Tibial artery (tissue), 4 donors: Measurements from ENCODE around the gene DYNLT1.

Source experiments
- DNase-seq, 2 donors: peaks; one replicate each; pipeline ENCODE4 v3.0.0-alpha.2; 2019
- H3K27ac ChIP-seq, 2 donors: fragments of 200-600 bp; sonication (generic) in 1 of 2; 1 replicate in 1 of 2; 2 replicates in 1 of 2; pipeline ENCODE4 v1.5.1; 2018 to 2019; ENCODE audit warnings: mild to moderate bottlenecking in 1 of 2
- H3K27me3 ChIP-seq, 2 donors: fragments of 200-600 bp; sonication (generic) in 1 of 2; one replicate each; pipeline versions ENCODE4 v1.5.1 to v1.6.0; 2016 to 2019
- H3K36me3 ChIP-seq, 3 donors: fragments of 200-600 bp; sonication (generic) in 2 of 3; one replicate each; pipeline ENCODE4 v1.5.1; 2016 to 2019; ENCODE audit warnings: mild to moderate bottlenecking in 2 of 3
- H3K4me1 ChIP-seq, 4 donors: fragments of 200-600 bp; sonication (generic) in 2 of 4; 1 replicate in 3 of 4; 2 replicates in 1 of 4; pipeline ENCODE4 v1.5.1; 2016 to 2019
- H3K4me3 ChIP-seq, 2 donors: fragments of 200-600 bp; sonication (generic) in 1 of 2; 1 replicate in 1 of 2; 2 replicates in 1 of 2; pipeline ENCODE4 v1.5.1; 2018 to 2019; ENCODE audit warnings: mild to moderate bottlenecking in 2 of 2
- H3K9me3 ChIP-seq, 3 donors: fragments of 200-600 bp; sonication (generic) in 1 of 3; one replicate each; pipeline ENCODE4 v1.5.1; 2016 to 2019
- CTCF ChIP-seq, 2 experiments: fragments of 200-600 bp in 1 of 2; fragments of 450-650 bp in 1 of 2; IDR thresholded peaks; one replicate each; pipeline ENCODE4 v1.5.1; 2017 to 2019; ENCODE audit warnings: antibody characterized with exemption in 2 of 2, mild to moderate bottlenecking in 1 of 2, moderate library complexity in 1 of 2
- intact Hi-C: fragments of 100-400 bp; cut with DNase I; formaldehyde crosslinking; loops from one replicate; pipeline ENCODE4 v1.15.0; 2023; ENCODE audit warnings: low total_unique reads

DYNLT1 gene

DNA sequence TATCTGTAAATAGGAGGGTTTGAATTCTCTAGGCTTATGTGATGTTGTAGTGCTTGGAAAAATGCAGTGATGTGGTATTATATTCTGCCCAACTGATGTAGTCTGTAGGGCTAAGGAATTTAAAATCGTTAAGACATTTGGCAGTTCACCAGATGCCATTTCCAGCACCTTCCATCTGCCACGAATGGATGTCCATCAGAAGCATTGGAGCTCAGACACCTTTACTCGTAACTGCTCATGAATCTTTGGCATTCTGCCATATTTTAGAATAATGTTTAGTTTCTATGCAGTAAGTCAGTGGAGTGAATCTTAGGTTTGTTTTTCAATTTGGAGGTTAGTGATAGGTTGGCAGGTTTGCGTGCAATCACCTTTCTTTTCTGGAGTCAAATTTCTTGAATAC, 3.0 kb upstream of the DYNLT1 start:
- Histone ChIP-seq H3K27ac (peak overlapping the region in 1 of 2 donors; percentile 48), H3K27me3 (no peaks in the 10 kb centered on the region), H3K36me3 (no peaks in the 10 kb centered on the region), H3K4me3 (no peak overlapping the region), H3K4me1 (peaks cover 0 to 30% (median 25%) of the 10 kb centered on the region in 4 donors), H3K9me3 (no peaks in the 10 kb centered on the region)
- no peak for TF ChIP-seq CTCF (IDR thresholded peaks at IDR 0.05)
- DNase-seq: no peak
- intact Hi-C loops: no loop called here

DNA sequence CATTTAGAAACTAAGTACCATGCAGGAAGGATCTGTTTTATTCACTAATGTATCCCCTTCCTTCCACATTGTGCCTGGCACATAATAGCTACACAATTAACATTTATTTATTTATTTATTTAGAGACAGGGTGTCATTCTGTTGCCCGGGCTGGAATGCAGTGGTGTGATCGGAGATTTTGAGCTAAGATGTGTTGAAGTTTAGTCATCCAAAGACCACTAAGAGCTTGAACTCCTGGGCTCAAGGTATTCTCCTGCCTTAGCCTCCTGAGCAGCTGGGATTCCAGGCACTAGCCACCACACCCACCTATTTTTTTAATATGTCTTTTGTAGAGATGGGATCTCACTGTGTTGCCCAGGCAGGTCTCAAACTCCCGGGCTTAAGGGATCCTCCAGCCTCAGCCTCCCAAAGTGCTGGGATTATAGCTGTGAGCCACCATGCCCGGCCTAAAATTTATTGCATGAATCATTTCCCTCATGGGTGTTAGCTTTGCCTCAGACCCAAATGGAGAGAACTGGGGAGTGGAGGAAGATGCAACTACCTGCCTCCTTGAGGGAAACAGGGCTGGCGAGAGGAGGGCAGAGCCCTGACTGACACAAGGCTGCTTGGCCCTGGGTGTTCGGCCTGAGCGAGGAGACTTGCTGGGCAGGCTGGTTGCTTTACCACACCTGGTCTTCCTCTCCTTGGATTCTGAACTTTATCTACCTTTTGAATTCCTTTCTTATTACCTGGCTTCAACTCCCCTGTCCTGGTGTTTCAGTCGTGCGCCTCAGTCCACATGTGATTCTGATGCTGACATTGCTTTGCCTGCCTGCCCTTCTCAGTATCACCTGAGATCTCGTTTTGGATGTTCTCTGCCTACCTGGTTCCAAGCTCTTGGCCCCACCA, 1.7 kb upstream of the DYNLT1 start:
- peak overlapping the region; percentile 92 to 99 for H3K27ac ChIP-seq
- peak in 1 of 2 donors; percentile 44 for DNase-seq
- H3K36me3 ChIP-seq: no peaks in the 10 kb centered on the region
- intact Hi-C loops: no loop called here
- no peaks in the 10 kb centered on the region for H3K9me3 ChIP-seq
- no peak for TF ChIP-seq CTCF (IDR thresholded peaks at IDR 0.05)
- no peak overlapping the region for H3K4me3 ChIP-seq
- H3K4me1 ChIP-seq: peaks cover 0 to 43% (median 37%) of the 10 kb centered on the region in 4 donors
- no peaks in the 10 kb centered on the region for H3K27me3 ChIP-seq

GRCh38 chr6:158645064-158646022, 800 bp upstream of the DYNLT1 start:
- Histone ChIP-seq H3K27me3 (no peaks in the 10 kb centered on the region), H3K4me1 (peaks cover 0 to 52% (median 42%) of the 10 kb centered on the region in 4 donors), H3K27ac (peak overlapping the region; percentile 92 to 99), H3K9me3 (no peaks in the 10 kb centered on the region), H3K36me3 (no peaks in the 10 kb centered on the region), H3K4me3 (peak overlapping the region; percentile 97 to 98)
- peak in 1 of 2 donors; percentile 51 for DNase-seq
- no peak for TF ChIP-seq CTCF (IDR thresholded peaks at IDR 0.05)
- intact Hi-C loops: loop anchor here (2.0 kb wide), 1 partner anchor 37 kb away; no protein-coding TSS in a partner anchor

DNA sequence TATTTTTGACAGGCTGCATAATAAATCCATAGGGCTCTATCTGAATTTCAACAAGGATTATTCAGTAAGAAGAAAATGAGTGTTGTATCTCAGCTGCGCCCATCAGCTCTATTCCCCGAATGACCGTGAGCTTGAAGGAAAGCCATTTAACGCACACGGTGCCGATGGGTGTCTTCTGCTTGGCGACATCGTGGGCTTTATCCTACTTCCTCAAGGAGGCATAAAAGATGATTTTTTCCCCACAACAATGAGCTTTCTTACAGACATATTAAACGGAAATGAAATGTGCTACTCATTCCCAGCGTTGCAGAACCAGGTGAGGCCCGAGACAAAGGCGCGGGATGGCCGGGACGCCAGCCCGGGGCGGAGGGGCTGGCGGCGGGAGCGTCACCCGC, 710 bp downstream of the DYNLT1 start:
- TF ChIP-seq CTCF (IDR thresholded peaks at IDR 0.05): no peak
- no peaks in the 10 kb centered on the region for H3K9me3 ChIP-seq
- peaks cover 0 to 57% (median 39%) of the 10 kb centered on the region in 4 donors for H3K4me1 ChIP-seq
- intact Hi-C loops: loop anchor here (2.0 kb wide), 1 partner anchor 35 kb away; no protein-coding TSS in a partner anchor
- H3K27ac ChIP-seq: peak overlapping the region; percentile 92 to 99
- no peaks in the 10 kb centered on the region for H3K36me3 ChIP-seq
- H3K4me3 ChIP-seq: peak overlapping the region; percentile 97 to 98
- no peak for DNase-seq
- H3K27me3 ChIP-seq: no peaks in the 10 kb centered on the region

- Histone ChIP-seq H3K4me3 (peak overlapping the region; percentile 97 to 98), H3K36me3 (peaks cover 6 to 7% (median 6%) of the 10 kb centered on the region in 3 donors), H3K4me1 (peaks cover 0 to 56% (median 39%) of the 10 kb centered on the region in 4 donors), H3K9me3 (no peaks in the 10 kb centered on the region), H3K27ac (peak overlapping the region; percentile 92 to 99), H3K27me3 (no peaks in the 10 kb centered on the region)
- peak in 1 of 2 donors; percentile 90 for DNase-seq
- peak in 1 of 2 experiments; percentile 5 for TF ChIP-seq CTCF (IDR thresholded peaks at IDR 0.05)
- intact Hi-C loops: no loop called here
These were observed 2.4 kb downstream of the DYNLT1 start for GRCh38 chr6:158642097-158642601.
